Neural crest cell (in vitro differentiated cells): ENCODE measurements around the gene TK2. TPM values are rescaled to one million over a fixed set of nuclear protein-coding genes. Genes with fewer than 3 reads are reported as not detected.

Experiments used
- DNase-seq: peaks from one replicate; pipeline ENCODE4 v3.0.0; 2021; ENCODE audit warnings: low read depth, mixed read lengths, low spot score
- H3K27ac Mint-ChIP-seq: one replicate; pipeline ENCODE4 v1.8.0; 2021; ENCODE audit warnings: mild to moderate bottlenecking, mixed read lengths; ENCODE audit not compliant: unreplicated experiment
- H3K27me3 Mint-ChIP-seq: 2 replicates; pipeline ENCODE4 v1.8.0; 2021; ENCODE audit warnings: low read depth, mild to moderate bottlenecking, mixed read lengths
- H3K36me3 Mint-ChIP-seq: 2 replicates; pipeline ENCODE4 v1.8.0; 2021; ENCODE audit warnings: low read depth, mild to moderate bottlenecking, mixed read lengths
- H3K4me1 Mint-ChIP-seq: 2 replicates; pipeline ENCODE4 v1.8.0; 2021; ENCODE audit warnings: mixed read lengths
- H3K4me3 Mint-ChIP-seq: one replicate; pipeline ENCODE4 v1.8.0; 2021; ENCODE audit warnings: mild to moderate bottlenecking, mixed read lengths
- H3K9me3 Mint-ChIP-seq: 2 replicates; pipeline ENCODE4 v1.8.0; 2021; ENCODE audit warnings: mixed read lengths
- total RNA-seq: library from RNA; stranded (reverse); gene quantifications from 2 replicates; pipeline ENCODE4 v1.2.1, GENCODE V29; 2021
- TF ChIP-seq, protein P1 (sequence below): fragments of 200-600 bp; sonication (generic); conservative IDR thresholded peaks from 2 replicates; pipeline ENCODE4 v1.5.0; 2021; ENCODE audit warnings: antibody characterized with exemption, mild to moderate bottlenecking

The TK2 gene
- total RNA-seq, 1 donor from 2014 or later: 16.3 TPM

DNA sequence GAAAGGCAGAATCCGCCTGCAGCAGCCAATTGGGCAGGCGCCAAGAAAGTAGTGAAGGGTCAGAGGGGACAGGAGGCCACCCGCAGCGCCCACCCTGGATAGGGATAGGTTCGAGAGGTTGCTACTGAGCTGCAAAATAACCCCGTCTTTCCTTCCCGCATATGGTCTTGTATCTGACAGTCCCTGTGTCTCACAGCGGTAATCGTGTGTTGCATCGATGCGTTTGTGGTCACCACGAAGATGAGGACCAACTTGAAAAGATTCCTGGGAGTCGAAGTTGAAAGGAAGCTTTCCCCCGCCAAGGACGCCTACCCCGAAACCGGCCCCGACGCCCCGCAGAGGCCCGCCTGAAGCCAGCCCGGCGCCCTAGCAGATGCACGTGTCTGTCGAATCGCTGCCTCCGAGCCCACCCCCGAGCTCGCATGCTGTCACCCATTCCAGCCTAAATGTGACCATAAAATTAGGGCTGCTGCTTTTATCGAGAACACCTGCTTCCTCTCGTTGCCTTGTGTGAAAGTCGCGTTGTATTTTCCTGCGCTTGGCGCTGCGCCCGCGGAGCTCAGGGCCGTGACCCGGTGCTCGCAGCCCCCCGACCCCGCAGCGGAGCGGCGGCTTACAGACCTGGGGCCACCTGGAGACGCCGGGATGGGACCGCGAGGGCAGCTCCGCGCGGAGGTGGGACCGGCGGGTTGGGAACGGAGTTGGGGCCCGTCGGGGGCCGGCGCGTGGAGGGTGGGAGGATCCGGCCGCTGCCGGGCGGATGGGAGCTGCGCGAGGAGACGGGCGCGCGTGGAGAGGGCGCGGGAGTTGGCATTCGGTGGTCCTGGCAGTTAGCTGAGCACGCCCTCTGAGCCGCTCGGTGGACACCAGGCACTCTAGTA, 29.0 kb upstream of the TK2 start, which contains the start of gene CMTM2:
TSS of gene CMTM2 (plus strand) at position 813 of the 881 bp plus-strand sequence. CDS start 145 bp downstream, outside the sequence.
- Mint-ChIP-seq H3K36me3 (no peaks in the 10 kb centered on the region), H3K4me1 (peaks cover 24% of the 10 kb centered on the region), H3K27me3 (peaks cover 29% of the 10 kb centered on the region), H3K27ac (peak within 1 kb of the TSS; percentile 94), H3K4me3 (no peak within 1 kb of the TSS), H3K9me3 (no peaks in the 10 kb centered on the region)
- TF ChIP-seq, protein P1, sequence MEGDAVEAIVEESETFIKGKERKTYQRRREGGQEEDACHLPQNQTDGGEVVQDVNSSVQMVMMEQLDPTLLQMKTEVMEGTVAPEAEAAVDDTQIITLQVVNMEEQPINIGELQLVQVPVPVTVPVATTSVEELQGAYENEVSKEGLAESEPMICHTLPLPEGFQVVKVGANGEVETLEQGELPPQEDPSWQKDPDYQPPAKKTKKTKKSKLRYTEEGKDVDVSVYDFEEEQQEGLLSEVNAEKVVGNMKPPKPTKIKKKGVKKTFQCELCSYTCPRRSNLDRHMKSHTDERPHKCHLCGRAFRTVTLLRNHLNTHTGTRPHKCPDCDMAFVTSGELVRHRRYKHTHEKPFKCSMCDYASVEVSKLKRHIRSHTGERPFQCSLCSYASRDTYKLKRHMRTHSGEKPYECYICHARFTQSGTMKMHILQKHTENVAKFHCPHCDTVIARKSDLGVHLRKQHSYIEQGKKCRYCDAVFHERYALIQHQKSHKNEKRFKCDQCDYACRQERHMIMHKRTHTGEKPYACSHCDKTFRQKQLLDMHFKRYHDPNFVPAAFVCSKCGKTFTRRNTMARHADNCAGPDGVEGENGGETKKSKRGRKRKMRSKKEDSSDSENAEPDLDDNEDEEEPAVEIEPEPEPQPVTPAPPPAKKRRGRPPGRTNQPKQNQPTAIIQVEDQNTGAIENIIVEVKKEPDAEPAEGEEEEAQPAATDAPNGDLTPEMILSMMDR: no peak
- no peak for DNase-seq

DNA sequence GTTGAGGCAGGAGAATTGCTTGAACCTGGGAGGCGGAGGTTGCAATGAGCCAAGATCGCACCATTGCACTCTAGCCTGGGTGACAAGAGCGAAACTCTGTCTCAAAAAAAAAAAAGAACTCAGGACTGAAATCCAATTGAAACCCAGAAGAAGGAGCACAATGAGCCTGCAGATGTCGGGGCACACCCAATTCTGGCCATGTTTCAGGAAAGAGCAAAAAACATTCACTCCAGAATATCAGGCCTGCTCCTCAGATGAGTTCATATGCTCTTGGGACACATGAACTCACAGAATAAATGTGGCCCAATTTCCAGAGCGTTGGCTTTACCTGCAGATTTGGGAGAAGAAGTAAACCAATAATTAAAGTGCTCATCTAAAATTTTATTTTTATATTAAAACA, 26.4 kb upstream of the TK2 start:
- H3K4me1 Mint-ChIP-seq: peaks cover 11% of the 10 kb centered on the region
- TF ChIP-seq, protein P1: no peak
- no peak overlapping the region for H3K27ac Mint-ChIP-seq
- H3K4me3 Mint-ChIP-seq: no peak overlapping the region
- H3K27me3 Mint-ChIP-seq: peaks cover 29% of the 10 kb centered on the region
- no peak for DNase-seq
- no peaks in the 10 kb centered on the region for H3K36me3 Mint-ChIP-seq
- no peaks in the 10 kb centered on the region for H3K9me3 Mint-ChIP-seq

DNA sequence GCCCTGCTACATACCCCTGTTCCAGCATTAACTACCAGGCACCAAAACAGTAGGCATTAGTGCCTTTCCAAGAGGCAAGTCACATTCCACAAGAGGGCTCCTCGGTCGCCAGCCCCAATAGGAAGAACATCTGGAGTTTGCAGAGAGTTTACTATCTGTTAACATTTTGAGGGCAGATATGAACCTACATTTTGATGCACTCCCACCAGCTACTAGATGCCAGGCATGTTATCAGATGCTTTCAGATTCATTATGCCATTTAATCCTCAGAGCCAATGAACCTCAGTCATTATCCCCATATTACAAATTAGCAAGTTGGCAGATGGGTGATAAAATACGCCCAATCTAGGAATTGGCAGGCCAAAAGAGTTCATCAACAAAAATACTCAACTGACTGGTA, 25.1 kb upstream of the TK2 start:
- Mint-ChIP-seq H3K4me3 (no peak overlapping the region), H3K4me1 (no peaks in the 10 kb centered on the region), H3K27ac (no peak overlapping the region), H3K36me3 (no peaks in the 10 kb centered on the region), H3K9me3 (no peaks in the 10 kb centered on the region), H3K27me3 (peaks cover 29% of the 10 kb centered on the region)
- TF ChIP-seq, protein P1: no peak
- no peak for DNase-seq

DNA sequence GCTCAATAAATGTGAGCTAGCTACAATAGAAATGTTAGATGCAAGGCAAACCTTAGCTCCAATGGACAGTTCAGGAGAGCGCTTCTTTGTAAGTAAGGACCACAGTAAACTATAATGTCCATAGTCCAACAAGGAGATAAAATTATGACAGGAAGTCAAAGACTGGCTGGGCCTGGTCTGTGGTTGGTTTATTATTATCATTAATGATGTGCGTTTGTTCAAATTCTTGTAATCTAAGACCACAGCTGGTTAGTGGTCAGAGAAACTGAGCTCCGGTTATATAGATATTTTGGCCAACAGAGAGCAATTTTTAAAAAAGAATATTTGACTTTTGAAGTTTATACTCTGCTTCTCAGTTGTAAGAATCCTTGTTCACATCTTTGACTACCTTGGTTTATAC, 24.6 kb upstream of the TK2 start:
- DNase-seq: no peak
- Mint-ChIP-seq H3K4me1 (no peaks in the 10 kb centered on the region), H3K27ac (no peak overlapping the region), H3K4me3 (no peak overlapping the region), H3K27me3 (peaks cover 23% of the 10 kb centered on the region), H3K9me3 (no peaks in the 10 kb centered on the region), H3K36me3 (no peaks in the 10 kb centered on the region)
- TF ChIP-seq, protein P1: no peak

DNA sequence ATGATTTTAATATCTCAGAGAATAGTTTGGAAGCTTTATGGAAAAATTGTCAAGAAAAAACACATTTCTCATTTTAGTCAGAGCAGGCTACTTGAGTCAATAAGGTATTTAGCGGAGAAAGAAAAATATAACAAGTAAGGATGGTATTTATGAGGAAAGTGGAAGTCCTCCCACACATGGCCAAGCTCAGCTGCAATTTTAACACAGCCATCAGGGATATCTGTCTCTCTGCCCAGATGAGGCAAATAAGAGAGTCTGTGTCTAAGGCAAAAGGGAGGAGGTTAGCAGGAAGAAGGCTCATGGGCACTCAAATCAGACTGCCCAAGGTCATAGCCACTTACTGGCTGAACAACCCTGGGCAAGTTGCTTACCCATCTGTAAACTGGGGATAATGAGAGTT, 24.2 kb upstream of the TK2 start:
- no peak for DNase-seq
- TF ChIP-seq, protein P1: no peak
- Mint-ChIP-seq H3K9me3 (no peaks in the 10 kb centered on the region), H3K4me1 (no peaks in the 10 kb centered on the region), H3K36me3 (no peaks in the 10 kb centered on the region), H3K4me3 (no peak overlapping the region), H3K27ac (no peak overlapping the region), H3K27me3 (peaks cover 21% of the 10 kb centered on the region)
